ENCODE measurements around the gene POPDC3.

The POPDC3 gene

DNA sequence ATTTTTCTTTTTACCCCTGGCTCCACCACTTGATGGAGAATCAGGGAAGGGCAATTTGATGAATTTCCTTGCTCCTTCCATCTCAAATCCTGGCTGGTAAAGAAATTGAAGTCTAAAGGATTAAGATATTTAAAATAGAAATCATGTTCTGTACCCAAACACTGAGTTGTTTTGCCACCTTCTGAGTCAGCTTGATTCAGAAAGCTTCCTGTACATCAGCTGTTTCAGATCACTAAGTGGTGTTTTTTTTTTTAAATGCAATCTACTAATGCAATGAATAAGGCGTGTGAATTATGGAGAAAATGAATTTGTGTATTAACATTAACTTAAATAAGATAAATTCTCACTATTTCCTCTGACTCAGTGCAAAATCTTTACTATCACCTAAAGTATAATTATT is 11.5 kb upstream of the POPDC3 start:
- TF ChIP-seq ZBTB7A (IDR thresholded peaks at IDR 0.05; ENCODE audit: low read depth): no peak
- no peak for TF ChIP-seq RAD21 (IDR thresholded peaks at IDR 0.05; ENCODE audit: low read depth)
- TF ChIP-seq TCF12 (IDR thresholded peaks at IDR 0.05; ENCODE audit: low read depth): no peak
- TF ChIP-seq, protein P1, sequence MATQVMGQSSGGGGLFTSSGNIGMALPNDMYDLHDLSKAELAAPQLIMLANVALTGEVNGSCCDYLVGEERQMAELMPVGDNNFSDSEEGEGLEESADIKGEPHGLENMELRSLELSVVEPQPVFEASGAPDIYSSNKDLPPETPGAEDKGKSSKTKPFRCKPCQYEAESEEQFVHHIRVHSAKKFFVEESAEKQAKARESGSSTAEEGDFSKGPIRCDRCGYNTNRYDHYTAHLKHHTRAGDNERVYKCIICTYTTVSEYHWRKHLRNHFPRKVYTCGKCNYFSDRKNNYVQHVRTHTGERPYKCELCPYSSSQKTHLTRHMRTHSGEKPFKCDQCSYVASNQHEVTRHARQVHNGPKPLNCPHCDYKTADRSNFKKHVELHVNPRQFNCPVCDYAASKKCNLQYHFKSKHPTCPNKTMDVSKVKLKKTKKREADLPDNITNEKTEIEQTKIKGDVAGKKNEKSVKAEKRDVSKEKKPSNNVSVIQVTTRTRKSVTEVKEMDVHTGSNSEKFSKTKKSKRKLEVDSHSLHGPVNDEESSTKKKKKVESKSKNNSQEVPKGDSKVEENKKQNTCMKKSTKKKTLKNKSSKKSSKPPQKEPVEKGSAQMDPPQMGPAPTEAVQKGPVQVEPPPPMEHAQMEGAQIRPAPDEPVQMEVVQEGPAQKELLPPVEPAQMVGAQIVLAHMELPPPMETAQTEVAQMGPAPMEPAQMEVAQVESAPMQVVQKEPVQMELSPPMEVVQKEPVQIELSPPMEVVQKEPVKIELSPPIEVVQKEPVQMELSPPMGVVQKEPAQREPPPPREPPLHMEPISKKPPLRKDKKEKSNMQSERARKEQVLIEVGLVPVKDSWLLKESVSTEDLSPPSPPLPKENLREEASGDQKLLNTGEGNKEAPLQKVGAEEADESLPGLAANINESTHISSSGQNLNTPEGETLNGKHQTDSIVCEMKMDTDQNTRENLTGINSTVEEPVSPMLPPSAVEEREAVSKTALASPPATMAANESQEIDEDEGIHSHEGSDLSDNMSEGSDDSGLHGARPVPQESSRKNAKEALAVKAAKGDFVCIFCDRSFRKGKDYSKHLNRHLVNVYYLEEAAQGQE (IDR thresholded peaks at IDR 0.05; ENCODE audit: low read depth): no peak
- TF ChIP-seq TAF1 (IDR thresholded peaks at IDR 0.05; ENCODE audit: low read depth): no peak

DNA sequence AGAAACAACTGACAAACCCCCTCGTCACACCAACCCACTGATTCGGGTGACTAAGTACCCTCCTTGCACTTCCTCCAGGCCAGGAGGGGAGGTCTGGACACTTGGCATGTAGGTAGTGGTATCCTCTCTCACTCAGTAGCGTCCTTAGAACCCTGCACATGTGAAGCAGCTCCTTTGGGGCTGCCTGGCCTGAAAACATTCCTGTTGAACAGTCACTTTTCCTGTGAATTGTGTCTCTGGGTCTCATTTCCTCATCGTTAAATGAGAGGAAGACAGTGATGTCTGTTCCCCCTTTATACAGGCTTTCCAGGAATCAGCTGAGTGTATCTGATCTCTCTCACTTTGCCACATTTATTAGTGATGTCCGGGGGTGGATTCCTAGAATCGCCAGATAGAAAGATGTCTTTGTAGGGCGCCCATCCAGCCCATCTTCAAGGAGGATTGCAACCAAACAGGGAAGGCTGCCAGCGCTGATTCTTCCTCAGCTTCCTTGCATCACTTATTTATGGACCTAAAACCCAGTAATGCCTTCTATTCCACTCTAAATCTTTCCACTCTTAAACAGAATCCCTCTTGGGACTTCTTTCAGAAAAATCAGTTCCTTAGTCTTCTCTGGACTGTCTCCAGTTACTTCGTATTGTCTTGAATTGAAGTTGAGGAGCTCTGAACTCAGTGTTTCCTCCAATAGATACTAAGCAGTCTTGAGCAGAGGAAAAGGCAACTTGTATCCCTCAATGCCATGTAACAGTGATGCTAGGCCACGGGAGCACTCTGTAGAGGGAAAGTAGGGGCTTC is 9.4 kb upstream of the POPDC3 start:
- TF ChIP-seq FOXM1 (IDR thresholded peaks at IDR 0.05; ENCODE audit: borderline replicate concordance, low read depth) (no peak), TCF12 (IDR thresholded peaks at IDR 0.05; ENCODE audit: low read depth) (no peak), EGR1 (IDR thresholded peaks at IDR 0.05) (no peak)

DNA sequence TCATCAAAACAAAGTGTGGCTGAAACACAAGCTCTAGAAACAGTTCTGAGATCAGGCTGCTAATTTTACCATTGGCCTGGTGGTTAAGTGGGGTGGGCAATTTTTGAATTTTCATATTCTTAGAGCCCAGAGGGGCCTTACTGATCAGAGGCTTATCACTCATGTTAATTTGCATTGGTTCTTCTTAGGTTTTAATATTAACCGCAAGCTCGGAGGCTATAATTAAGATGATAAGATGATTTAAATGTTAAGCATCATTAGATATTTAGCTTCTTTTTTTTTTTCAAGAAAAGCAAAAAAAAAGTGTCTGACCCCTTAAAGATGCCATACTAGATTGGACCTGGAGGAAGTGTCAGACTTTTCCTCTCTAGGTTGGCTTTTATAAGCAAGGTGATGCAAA is 8.4 kb upstream of the POPDC3 start:
- no peak for TF ChIP-seq FOXM1 (IDR thresholded peaks at IDR 0.05; ENCODE audit: borderline replicate concordance, low read depth)
- no peak for TF ChIP-seq TEAD4 (IDR thresholded peaks at IDR 0.05)
- TF ChIP-seq YY1 (IDR thresholded peaks at IDR 0.05; ENCODE audit: low read depth): no peak
- no peak for TF ChIP-seq CEBPB (IDR thresholded peaks at IDR 0.05)
- no peak for TF ChIP-seq ZBTB7A (IDR thresholded peaks at IDR 0.05; ENCODE audit: low read depth)

DNA sequence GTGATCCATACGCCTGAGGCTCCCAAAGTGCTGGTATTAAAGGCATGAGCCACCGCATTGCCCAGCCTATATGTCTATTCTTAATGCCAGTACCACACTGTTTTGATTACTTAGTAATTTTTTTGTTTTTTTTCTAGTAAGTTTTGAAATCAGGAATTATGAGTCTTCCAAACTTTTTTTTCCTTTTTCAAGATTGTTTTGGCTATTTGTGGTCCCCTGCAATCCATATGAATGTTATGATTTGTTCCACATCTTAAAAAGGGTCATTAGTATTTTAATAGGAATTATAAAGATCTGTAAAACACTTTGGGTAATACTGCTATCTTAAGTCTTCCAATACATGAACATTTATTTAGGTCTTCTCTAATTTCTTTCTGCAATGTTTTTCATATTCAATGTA is 6.8 kb upstream of the POPDC3 start:
- no peak for TF ChIP-seq NFIC (IDR thresholded peaks at IDR 0.05)
- no peak for TF ChIP-seq CEBPB (IDR thresholded peaks at IDR 0.05)
- TF ChIP-seq TAF1 (IDR thresholded peaks at IDR 0.05; ENCODE audit: low read depth): no peak
- no peak for TF ChIP-seq ZBTB7A (IDR thresholded peaks at IDR 0.05; ENCODE audit: low read depth)
- no peak for TF ChIP-seq EGR1 (IDR thresholded peaks at IDR 0.05)
- no peak for TF ChIP-seq CREB1 (IDR thresholded peaks at IDR 0.05; ENCODE audit: low read depth)

DNA sequence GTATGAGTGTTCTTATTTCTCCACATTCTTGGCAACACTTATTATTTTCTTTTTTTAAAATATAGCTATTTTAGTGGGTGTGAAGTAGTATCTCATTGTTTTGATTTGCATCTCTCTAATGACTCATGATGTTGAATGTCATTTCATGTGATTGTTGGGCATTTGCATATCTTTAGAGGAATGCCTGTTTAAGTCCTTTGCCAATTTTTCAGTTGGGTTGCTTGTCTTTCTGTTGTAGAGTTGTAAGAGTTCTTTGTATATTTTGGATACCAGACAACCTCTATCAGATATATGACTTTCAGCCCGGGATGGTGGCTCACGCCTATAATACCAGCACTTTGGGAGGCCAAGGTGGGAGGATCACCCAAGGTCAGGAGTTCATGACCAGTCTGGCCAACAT is 5.1 kb upstream of the POPDC3 start:
- TF ChIP-seq CREB1 (IDR thresholded peaks at IDR 0.05; ENCODE audit: low read depth): no peak
- TF ChIP-seq ZBTB7A (IDR thresholded peaks at IDR 0.05; ENCODE audit: low read depth): no peak

DNA sequence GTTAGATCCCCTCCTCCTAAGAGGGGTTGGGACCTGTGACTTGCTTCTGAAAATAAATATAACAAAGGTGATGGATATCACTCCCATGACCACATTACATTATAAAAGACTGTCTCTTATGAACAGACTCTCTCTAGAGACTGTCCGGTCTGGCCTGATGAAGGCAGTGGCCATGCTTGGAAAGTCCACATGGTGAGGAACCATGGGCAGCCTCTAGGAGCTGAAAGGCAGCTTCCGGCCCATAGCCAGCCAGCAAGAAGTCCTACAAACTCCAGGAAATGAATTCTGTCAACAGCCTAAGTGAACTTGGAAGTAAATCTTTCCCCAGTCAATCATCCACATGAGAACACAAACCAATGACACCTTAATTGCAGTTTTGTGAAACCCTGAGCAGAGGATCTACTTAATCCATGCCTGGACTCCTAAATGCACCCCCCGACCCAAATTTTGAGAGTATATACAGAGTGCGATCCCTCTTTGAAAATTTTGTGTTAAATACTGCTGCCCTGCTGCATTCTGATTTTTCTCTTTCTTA is 2.2 kb upstream of the POPDC3 start:
- TF ChIP-seq EGR1 (IDR thresholded peaks at IDR 0.05) (no peak), CREB1 (IDR thresholded peaks at IDR 0.05; ENCODE audit: low read depth) (no peak), TAF1 (IDR thresholded peaks at IDR 0.05; ENCODE audit: low read depth) (no peak), YY1 (IDR thresholded peaks at IDR 0.05; ENCODE audit: low read depth) (no peak), ZBTB7A (IDR thresholded peaks at IDR 0.05; ENCODE audit: low read depth) (no peak)
- TF ChIP-seq, protein P2, sequence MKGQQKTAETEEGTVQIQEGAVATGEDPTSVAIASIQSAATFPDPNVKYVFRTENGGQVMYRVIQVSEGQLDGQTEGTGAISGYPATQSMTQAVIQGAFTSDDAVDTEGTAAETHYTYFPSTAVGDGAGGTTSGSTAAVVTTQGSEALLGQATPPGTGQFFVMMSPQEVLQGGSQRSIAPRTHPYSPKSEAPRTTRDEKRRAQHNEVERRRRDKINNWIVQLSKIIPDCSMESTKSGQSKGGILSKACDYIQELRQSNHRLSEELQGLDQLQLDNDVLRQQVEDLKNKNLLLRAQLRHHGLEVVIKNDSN (IDR thresholded peaks at IDR 0.05): no peak
- TF ChIP-seq, protein P1 (IDR thresholded peaks at IDR 0.05; ENCODE audit: low read depth): no peak

DNA sequence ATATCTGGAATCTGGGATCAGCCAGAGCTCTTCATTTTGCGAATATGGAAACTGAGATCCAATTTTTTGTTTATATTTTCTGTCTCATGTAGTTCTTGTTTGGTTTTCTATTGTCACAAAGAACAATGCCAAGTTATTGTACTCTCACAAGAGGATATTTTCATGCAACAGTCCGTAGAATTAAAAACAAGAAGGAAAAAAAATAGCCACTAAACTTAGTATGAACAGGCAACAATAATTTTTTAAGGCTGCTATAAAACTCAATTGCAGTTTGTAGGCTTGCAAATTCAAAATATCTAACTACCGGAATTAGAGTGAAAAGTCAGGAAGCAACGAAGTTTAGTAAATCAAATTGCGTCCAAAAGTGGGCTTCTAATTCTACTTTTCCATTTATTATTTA is 1.2 kb downstream of the POPDC3 start:
- TF ChIP-seq, protein P1 (IDR thresholded peaks at IDR 0.05; ENCODE audit: low read depth): no peak
- TF ChIP-seq NFIC (IDR thresholded peaks at IDR 0.05): no peak
- no peak for TF ChIP-seq RAD21 (IDR thresholded peaks at IDR 0.05; ENCODE audit: low read depth)
- TF ChIP-seq ZBTB7A (IDR thresholded peaks at IDR 0.05; ENCODE audit: low read depth): no peak
- no peak for TF ChIP-seq TCF12 (IDR thresholded peaks at IDR 0.05; ENCODE audit: low read depth)
- TF ChIP-seq EGR1 (IDR thresholded peaks at IDR 0.05): no peak
- TF ChIP-seq FOXM1 (IDR thresholded peaks at IDR 0.05; ENCODE audit: borderline replicate concordance, low read depth): no peak
- no peak for TF ChIP-seq TEAD4 (IDR thresholded peaks at IDR 0.05)
- no peak for TF ChIP-seq TAF1 (IDR thresholded peaks at IDR 0.05; ENCODE audit: low read depth)
- no peak for TF ChIP-seq CEBPB (IDR thresholded peaks at IDR 0.05)
- TF ChIP-seq, protein P2 (IDR thresholded peaks at IDR 0.05): no peak
- no peak for TF ChIP-seq CREB1 (IDR thresholded peaks at IDR 0.05; ENCODE audit: low read depth)
- TF ChIP-seq EP300 (IDR thresholded peaks at IDR 0.05; ENCODE audit: borderline replicate concordance): no peak
- TF ChIP-seq, protein P3, sequence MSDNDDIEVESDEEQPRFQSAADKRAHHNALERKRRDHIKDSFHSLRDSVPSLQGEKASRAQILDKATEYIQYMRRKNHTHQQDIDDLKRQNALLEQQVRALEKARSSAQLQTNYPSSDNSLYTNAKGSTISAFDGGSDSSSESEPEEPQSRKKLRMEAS (IDR thresholded peaks at IDR 0.05): no peak
- TF ChIP-seq YY1 (IDR thresholded peaks at IDR 0.05; ENCODE audit: low read depth): no peak
